Stimulated activated naive CD8-positive, alpha-beta T cell treated with anti-CD3 and anti-CD28 coated beads, Interleukin-15, Interleukin-2, amounts not matched to agents 100 ng/mL and 50 ng/mL, for 24 hours (primary cell): ENCODE data around the gene ADAM12.

ENCODE experiments used
- H3K27ac Mint-ChIP-seq: one replicate; pipeline ENCODE4 v1.8.0; 2021; ENCODE audit warnings: mild to moderate bottlenecking, mixed read lengths
- H3K27me3 Mint-ChIP-seq: one replicate; pipeline ENCODE4 v1.8.0; 2021; ENCODE audit warnings: mixed read lengths
- H3K36me3 Mint-ChIP-seq: one replicate; pipeline ENCODE4 v1.8.0; 2021; ENCODE audit warnings: low read depth, mixed read lengths
- H3K4me1 Mint-ChIP-seq: one replicate; pipeline ENCODE4 v1.8.0; 2021; ENCODE audit warnings: low read depth, mixed read lengths
- H3K4me3 Mint-ChIP-seq: one replicate; pipeline ENCODE4 v1.8.0; 2021; ENCODE audit warnings: mild to moderate bottlenecking, mixed read lengths
- H3K9me3 Mint-ChIP-seq: one replicate; pipeline ENCODE4 v1.8.0; 2021; ENCODE audit warnings: mixed read lengths

Gene ADAM12

DNA sequence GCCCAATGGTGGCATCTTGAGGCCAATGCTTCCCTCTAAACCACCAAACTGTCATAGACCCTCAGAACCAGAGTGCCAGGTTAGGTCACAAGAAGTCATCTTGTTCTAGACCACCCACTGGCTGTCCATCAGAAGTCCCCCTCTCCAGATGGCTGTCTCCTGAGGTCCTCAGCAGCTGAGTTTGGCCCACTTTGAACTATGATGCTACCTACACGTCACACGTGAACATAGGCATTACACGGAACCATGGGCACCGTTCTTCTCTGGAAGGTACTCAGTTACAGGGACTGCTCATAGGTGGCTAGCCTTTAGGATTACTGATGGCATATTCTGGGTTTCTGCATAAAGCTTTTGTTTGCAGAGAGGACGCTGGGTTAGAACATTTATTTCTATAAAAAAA is 166.4 kb downstream of the ADAM12 start:
- no peaks in the 10 kb centered on the region for H3K9me3 Mint-ChIP-seq
- H3K27ac Mint-ChIP-seq, result no peak overlapping the region
- no peak overlapping the region for H3K4me3 Mint-ChIP-seq
- no peaks in the 10 kb centered on the region for H3K4me1 Mint-ChIP-seq
- H3K27me3 Mint-ChIP-seq, result no peaks in the 10 kb centered on the region
- H3K36me3 Mint-ChIP-seq, result no peaks in the 10 kb centered on the region

- H3K9me3 Mint-ChIP-seq, result no peaks in the 10 kb centered on the region
- H3K4me1 Mint-ChIP-seq, result no peaks in the 10 kb centered on the region
- H3K4me3 Mint-ChIP-seq, result no peak overlapping the region
- H3K27ac Mint-ChIP-seq, result no peak overlapping the region
- H3K36me3 Mint-ChIP-seq, result no peaks in the 10 kb centered on the region
- peaks cover 3% of the 10 kb centered on the region for H3K27me3 Mint-ChIP-seq
Measured at GRCh38 chr10:126218778-126219649, 169.3 kb downstream of the ADAM12 start.

GRCh38 chr10:126218174-126218573 is 170.1 kb downstream of the ADAM12 start:
- Mint-ChIP-seq H3K4me3 (no peak overlapping the region), H3K27ac (no peak overlapping the region), H3K9me3 (no peaks in the 10 kb centered on the region), H3K27me3 (peaks cover 3% of the 10 kb centered on the region), H3K36me3 (no peaks in the 10 kb centered on the region), H3K4me1 (no peaks in the 10 kb centered on the region)

GRCh38 chr10:126216632-126216961 is 171.7 kb downstream of the ADAM12 start:
- H3K4me1 Mint-ChIP-seq, result no peaks in the 10 kb centered on the region
- no peaks in the 10 kb centered on the region for H3K9me3 Mint-ChIP-seq
- H3K27ac Mint-ChIP-seq, result no peak overlapping the region
- H3K36me3 Mint-ChIP-seq, result no peaks in the 10 kb centered on the region
- no peak overlapping the region for H3K4me3 Mint-ChIP-seq
- peaks cover 3% of the 10 kb centered on the region for H3K27me3 Mint-ChIP-seq

DNA sequence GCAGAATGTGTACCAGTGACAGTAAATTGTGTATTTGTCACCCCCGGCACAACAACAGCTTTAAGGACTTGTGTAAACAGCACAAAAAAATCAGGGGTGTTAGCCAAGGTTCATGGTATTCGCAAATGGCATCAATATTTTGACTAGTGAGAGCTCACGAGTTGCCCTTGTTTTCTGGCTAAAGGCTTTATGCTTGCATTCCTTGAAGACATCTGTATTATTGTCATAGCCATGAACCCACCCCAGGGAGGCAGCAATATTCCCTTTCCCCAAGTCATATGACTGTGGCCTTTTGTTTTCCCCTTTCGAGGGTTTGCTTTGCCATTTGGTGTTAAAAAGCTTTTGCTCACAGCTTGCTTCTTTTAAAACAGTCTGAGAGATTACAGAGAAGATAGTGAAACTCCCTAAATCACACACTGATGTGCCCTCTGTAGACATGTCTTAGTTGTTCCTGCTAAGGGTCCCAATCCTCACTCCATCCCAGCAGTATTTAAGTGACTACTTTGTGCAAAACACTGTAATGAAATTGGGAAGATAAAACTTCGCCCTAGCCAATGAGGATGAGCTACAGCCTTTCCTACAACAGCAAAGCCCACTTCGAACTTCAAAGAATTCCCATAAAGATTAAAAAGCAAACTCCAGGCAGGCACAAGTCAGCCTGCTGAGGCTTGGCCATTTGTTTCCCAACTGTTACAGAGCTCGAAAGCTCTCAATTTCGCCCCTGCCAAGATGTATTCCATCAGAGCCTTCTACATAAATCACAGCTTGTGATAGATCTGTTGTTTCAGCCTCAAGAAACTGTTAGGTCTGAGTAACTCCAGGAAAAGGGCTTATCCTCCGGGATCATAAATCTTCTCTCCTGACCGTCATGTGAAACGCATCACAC is 172.3 kb downstream of the ADAM12 start:
- Mint-ChIP-seq H3K27me3 (peaks cover 3% of the 10 kb centered on the region), H3K4me3 (no peak overlapping the region), H3K4me1 (no peaks in the 10 kb centered on the region), H3K27ac (no peak overlapping the region), H3K9me3 (no peaks in the 10 kb centered on the region), H3K36me3 (no peaks in the 10 kb centered on the region)

DNA sequence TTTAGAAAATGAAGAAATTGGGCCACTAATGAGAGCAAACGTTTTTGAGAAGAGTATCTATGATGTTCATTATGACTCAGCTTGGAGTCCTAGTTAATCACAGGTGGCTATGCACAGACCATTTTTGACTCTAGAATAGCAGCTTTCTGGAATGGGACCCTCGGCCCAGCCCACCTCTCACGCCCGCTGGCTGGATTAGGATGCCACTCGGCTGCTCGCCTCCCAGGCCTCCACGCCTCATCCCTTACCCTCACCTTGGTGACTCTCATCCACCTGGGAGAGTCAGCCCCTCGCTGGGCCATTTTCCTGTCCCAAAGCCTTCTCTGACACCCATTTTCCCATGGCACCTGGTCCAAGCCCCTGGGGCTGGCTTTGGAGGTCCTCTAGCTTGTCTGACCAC is 173.6 kb downstream of the ADAM12 start:
- no peak overlapping the region for H3K27ac Mint-ChIP-seq
- peaks cover 11% of the 10 kb centered on the region for H3K27me3 Mint-ChIP-seq
- no peaks in the 10 kb centered on the region for H3K36me3 Mint-ChIP-seq
- no peaks in the 10 kb centered on the region for H3K4me1 Mint-ChIP-seq
- H3K9me3 Mint-ChIP-seq, result no peaks in the 10 kb centered on the region
- no peak overlapping the region for H3K4me3 Mint-ChIP-seq

DNA sequence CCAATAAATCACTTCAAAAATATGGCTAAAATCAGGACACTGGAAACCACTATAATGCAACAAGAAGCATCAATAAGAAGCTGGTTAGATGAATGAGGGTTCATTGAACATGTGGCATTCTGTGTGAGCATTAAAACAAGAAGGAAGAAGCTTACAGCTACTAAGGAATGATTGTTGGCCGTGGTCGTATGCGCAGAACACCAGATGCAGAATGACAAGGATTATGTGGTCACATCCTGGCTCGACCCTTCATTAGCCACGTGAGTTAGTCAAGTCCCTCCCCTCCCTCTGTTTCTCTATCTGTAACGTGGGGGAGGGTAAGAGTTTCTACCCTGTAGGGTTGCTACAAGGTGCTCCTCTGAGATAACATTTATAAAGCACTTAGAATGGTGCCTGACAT is 174.3 kb downstream of the ADAM12 start:
- no peaks in the 10 kb centered on the region for H3K36me3 Mint-ChIP-seq
- no peaks in the 10 kb centered on the region for H3K4me1 Mint-ChIP-seq
- no peaks in the 10 kb centered on the region for H3K9me3 Mint-ChIP-seq
- H3K27ac Mint-ChIP-seq, result no peak overlapping the region
- H3K27me3 Mint-ChIP-seq, result peaks cover 11% of the 10 kb centered on the region
- H3K4me3 Mint-ChIP-seq, result no peak overlapping the region

DNA sequence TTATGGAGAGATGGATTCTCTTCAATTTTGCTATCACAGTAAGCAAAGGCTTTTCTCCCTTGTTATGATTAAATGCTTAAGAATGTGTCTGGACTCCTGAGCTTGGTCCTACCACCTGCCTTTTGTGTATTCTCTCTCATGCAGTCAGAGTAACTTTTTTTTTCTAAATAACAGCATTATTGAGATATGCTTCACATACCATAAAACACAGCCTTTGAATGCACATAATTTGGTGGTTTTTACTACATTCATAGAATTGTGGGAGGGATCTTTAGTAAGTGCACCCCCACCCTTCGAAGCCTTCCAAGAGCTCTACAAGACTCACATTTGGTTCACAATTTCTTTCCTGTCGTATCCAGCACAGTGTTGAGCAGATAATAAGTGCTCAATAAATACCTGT is 175.5 kb downstream of the ADAM12 start:
- Mint-ChIP-seq H3K9me3 (no peaks in the 10 kb centered on the region), H3K27me3 (peaks cover 11% of the 10 kb centered on the region), H3K4me1 (no peaks in the 10 kb centered on the region), H3K4me3 (no peak overlapping the region), H3K36me3 (no peaks in the 10 kb centered on the region), H3K27ac (no peak overlapping the region)

DNA sequence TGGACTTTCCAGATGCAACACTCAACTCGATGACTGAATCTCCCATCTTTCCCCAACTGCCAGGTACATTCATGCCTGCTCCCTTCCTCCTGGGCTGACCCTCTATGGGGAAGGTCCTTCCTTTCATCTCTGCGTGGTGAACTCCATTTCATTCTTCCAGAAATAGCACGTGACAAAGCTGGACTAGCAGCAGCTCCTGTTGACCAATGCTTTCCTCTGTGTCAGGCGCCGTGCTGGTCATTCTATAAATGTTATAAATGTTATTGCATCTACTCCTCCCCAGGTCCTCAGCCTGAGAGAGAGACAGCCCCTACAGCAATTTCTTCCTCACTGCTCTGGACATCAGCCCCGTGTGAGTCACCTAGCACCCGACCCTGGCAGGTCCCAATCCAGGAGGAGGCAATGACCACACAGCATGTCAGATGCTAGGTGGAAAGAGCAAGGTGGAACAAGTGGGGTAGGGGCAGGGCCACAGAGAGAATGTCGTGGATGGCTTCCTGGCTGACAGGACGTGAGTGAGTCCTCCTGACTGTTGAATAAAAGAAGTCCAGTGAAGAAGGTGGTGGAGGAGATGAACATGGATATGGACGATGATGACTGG is 178.1 kb downstream of the ADAM12 start:
- H3K27me3 Mint-ChIP-seq, result peaks cover 8% of the 10 kb centered on the region

GRCh38 chr10:126209451-126209850 is 178.8 kb downstream of the ADAM12 start:
- no peak overlapping the region for H3K4me3 Mint-ChIP-seq

More for the DNA sequence above, 178.1 kb downstream of the ADAM12 start:
- Mint-ChIP-seq H3K4me3 (no peak overlapping the region), H3K4me1 (no peaks in the 10 kb centered on the region), H3K36me3 (no peaks in the 10 kb centered on the region), H3K9me3 (no peaks in the 10 kb centered on the region), H3K27ac (no peak overlapping the region)

GRCh38 chr10:126208726-126209302 is 179.5 kb downstream of the ADAM12 start:
- Mint-ChIP-seq H3K27ac (no peak overlapping the region), H3K4me1 (no peaks in the 10 kb centered on the region), H3K27me3 (peaks cover 8% of the 10 kb centered on the region), H3K36me3 (no peaks in the 10 kb centered on the region), H3K9me3 (no peaks in the 10 kb centered on the region), H3K4me3 (no peak overlapping the region)

More at GRCh38 chr10:126209451-126209850, 178.8 kb downstream of the ADAM12 start:
- Mint-ChIP-seq H3K9me3 (no peaks in the 10 kb centered on the region), H3K36me3 (no peaks in the 10 kb centered on the region), H3K27ac (no peak overlapping the region), H3K27me3 (peaks cover 8% of the 10 kb centered on the region), H3K4me1 (no peaks in the 10 kb centered on the region)

- Mint-ChIP-seq H3K9me3 (no peaks in the 10 kb centered on the region), H3K4me3 (no peak overlapping the region)
Measured at GRCh38 chr10:126207851-126208250, 180.4 kb downstream of the ADAM12 start.

GRCh38 chr10:126207313-126207771 is 180.9 kb downstream of the ADAM12 start:
- no peaks in the 10 kb centered on the region for H3K9me3 Mint-ChIP-seq
- no peaks in the 10 kb centered on the region for H3K36me3 Mint-ChIP-seq
- H3K27me3 Mint-ChIP-seq, result peaks cover 8% of the 10 kb centered on the region
- H3K4me1 Mint-ChIP-seq, result no peaks in the 10 kb centered on the region
- no peak overlapping the region for H3K27ac Mint-ChIP-seq
- H3K4me3 Mint-ChIP-seq, result no peak overlapping the region

More at GRCh38 chr10:126207851-126208250, 180.4 kb downstream of the ADAM12 start:
- H3K27ac Mint-ChIP-seq, result no peak overlapping the region
- H3K36me3 Mint-ChIP-seq, result no peaks in the 10 kb centered on the region
- H3K4me1 Mint-ChIP-seq, result no peaks in the 10 kb centered on the region
- peaks cover 8% of the 10 kb centered on the region for H3K27me3 Mint-ChIP-seq

DNA sequence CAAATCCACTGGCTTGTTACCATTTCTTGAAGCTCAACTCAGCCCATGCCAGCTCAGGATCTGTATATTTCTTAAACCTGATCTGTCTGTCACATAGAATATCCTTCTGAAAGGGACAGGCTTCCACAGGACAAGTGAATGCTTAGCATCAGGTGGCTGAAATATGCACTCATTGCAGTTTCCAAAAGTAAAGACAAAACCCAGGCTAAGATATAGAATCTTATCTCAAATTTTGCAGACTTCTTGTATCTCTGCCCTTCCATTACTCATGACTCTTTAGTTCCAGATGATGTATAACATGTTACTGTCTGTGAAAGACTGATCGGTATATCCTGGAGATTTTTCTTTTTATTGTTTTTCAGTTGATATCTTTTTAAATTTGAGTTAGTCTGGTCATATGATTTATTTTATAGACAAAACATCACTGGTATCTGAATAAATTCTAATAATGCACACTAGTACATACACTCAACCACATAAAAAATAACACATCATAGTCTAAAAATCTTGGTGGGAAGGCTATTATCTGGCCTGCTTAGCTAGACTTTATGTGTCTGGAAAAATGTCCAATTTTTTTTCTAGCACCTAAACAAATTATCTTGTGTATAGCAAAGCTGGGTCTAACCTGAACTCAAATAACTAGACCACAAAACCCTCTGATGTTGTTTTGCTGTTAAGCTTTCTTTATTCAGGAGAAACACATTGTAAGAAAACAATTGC is 182.6 kb downstream of the ADAM12 start:
- Mint-ChIP-seq H3K4me3 (no peak overlapping the region), H3K27me3 (peaks cover 8% of the 10 kb centered on the region), H3K4me1 (no peaks in the 10 kb centered on the region)

More for the DNA sequence above, 182.6 kb downstream of the ADAM12 start:
- no peak overlapping the region for H3K27ac Mint-ChIP-seq
- no peaks in the 10 kb centered on the region for H3K9me3 Mint-ChIP-seq
- no peaks in the 10 kb centered on the region for H3K36me3 Mint-ChIP-seq
